HEK293 (cell line): ENCODE measurements around the gene ROCK1.

Experiments used
- CTCF ChIA-PET: fragments of 350-600 bp; formaldehyde crosslinking; extraction: SDS; loops from one replicate; lab custom pipeline; 2021; ENCODE audit warnings: antibody characterized with exemption; lab: Yijun Ruan, JAX
- POLR2A ChIA-PET: fragments of 300-600 bp; formaldehyde crosslinking; extraction: SDS; loops from one replicate; lab custom pipeline; 2020; ENCODE audit warnings: antibody characterized with exemption, inconsistent platforms; lab: Yijun Ruan, JAX
- H3K27ac ChIP-seq: fragments of 200-500 bp; sonication (Bioruptor generic); 2 replicates; pipeline ENCODE4 v1.5.1; 2014; ENCODE audit warnings: low read depth, low read length, control low read depth, inconsistent platforms; ENCODE audit errors: extremely low read depth
- H3K36me3 ChIP-seq, 2 experiments: fragments of 200-500 bp in 1 of 2; sonication (Bioruptor generic) in 1 of 2; 1 replicate in 1 of 2; 2 replicates in 1 of 2; pipeline ENCODE4 v1.5.1; 2014 to 2017; ENCODE audit warnings: inconsistent platforms in 2 of 2, low read length in 2 of 2; ENCODE audit not compliant: control insufficient read depth in 2 of 2, insufficient read depth in 1 of 2
- H3K4me1 ChIP-seq: fragments of 200-500 bp; sonication (Bioruptor generic); 2 replicates; pipeline ENCODE4 v1.5.1; 2014; ENCODE audit warnings: mild to moderate bottlenecking, low read length, inconsistent platforms; ENCODE audit not compliant: control insufficient read depth, insufficient read depth
- H3K4me3 ChIP-seq: 2 replicates; pipeline ENCODE4 v1.5.1; 2011; ENCODE audit warnings: low read depth, mild to moderate bottlenecking, control low read depth, low read length, moderate library complexity
- H3K9me3 ChIP-seq: fragments of 200-500 bp; sonication (Bioruptor generic); 2 replicates; pipeline ENCODE4 v1.5.1; 2014; ENCODE audit warnings: low read depth, low read length, inconsistent platforms; ENCODE audit not compliant: control insufficient read depth, insufficient read depth
- FEZF1 ChIP-seq: fragments of 450-650 bp; formaldehyde crosslinking; IDR thresholded peaks from 2 replicates; pipeline ENCODE4 v1.5.1; 2016; ENCODE audit warnings: missing biosample characterization, missing genetic modification characterization
- MZF1 ChIP-seq: fragments of 450-650 bp; formaldehyde crosslinking; IDR thresholded peaks from 2 replicates; pipeline ENCODE4 v1.5.1; 2017; ENCODE audit warnings: missing biosample characterization, missing genetic modification characterization, borderline replicate concordance
- REPIN1 ChIP-seq: fragments of 450-650 bp; formaldehyde crosslinking; IDR thresholded peaks from 2 replicates; pipeline ENCODE4 v1.5.1; 2017; ENCODE audit warnings: missing biosample characterization, missing genetic modification characterization, low read depth
- SCRT1 ChIP-seq: fragments of 450-650 bp; formaldehyde crosslinking; IDR thresholded peaks from 2 replicates; pipeline ENCODE4 v1.5.1; 2016; ENCODE audit warnings: missing biosample characterization, missing genetic modification characterization, borderline replicate concordance
- SCRT2 ChIP-seq: fragments of 450-650 bp; formaldehyde crosslinking; IDR thresholded peaks from 2 replicates; pipeline ENCODE4 v1.5.1; 2016; ENCODE audit warnings: missing biosample characterization, missing genetic modification characterization
- TCF7L2 ChIP-seq: IDR thresholded peaks from 2 replicates; pipeline ENCODE4 v1.6.1; 2011; ENCODE audit warnings: low read depth, mild to moderate bottlenecking, inconsistent platforms, low read length, moderate library complexity, borderline replicate concordance
- ZBTB17 ChIP-seq: fragments of 450-650 bp; formaldehyde crosslinking; IDR thresholded peaks from 2 replicates; pipeline ENCODE4 v1.5.1; 2016; ENCODE audit warnings: missing biosample characterization, missing genetic modification characterization
- ZBTB8A ChIP-seq: fragments of 450-650 bp; formaldehyde crosslinking; IDR thresholded peaks from 2 replicates; pipeline ENCODE4 v1.5.1; 2016; ENCODE audit warnings: missing biosample characterization, missing genetic modification characterization
- ZFP69B ChIP-seq: fragments of 450-650 bp; formaldehyde crosslinking; IDR thresholded peaks from 2 replicates; pipeline ENCODE4 v1.5.1; 2016; ENCODE audit warnings: missing biosample characterization, missing genetic modification characterization
- ZNF132 ChIP-seq: fragments of 450-650 bp; formaldehyde crosslinking; IDR thresholded peaks from 2 replicates; pipeline ENCODE4 v1.5.1; 2017; ENCODE audit warnings: missing biosample characterization, missing genetic modification characterization, borderline replicate concordance
- ZNF292 ChIP-seq: fragments of 450-650 bp; formaldehyde crosslinking; IDR thresholded peaks from 2 replicates; pipeline ENCODE4 v1.5.1; 2016; ENCODE audit warnings: low read depth, missing biosample characterization, missing genetic modification characterization, borderline replicate concordance
- ZNF600 ChIP-seq: fragments of 450-650 bp; formaldehyde crosslinking; IDR thresholded peaks from 2 replicates; pipeline ENCODE4 v1.5.1; 2016; ENCODE audit warnings: missing biosample characterization, missing genetic modification characterization
- ZNF610 ChIP-seq: fragments of 450-650 bp; formaldehyde crosslinking; IDR thresholded peaks from 2 replicates; pipeline ENCODE4 v1.5.1; 2016; ENCODE audit warnings: missing biosample characterization, missing genetic modification characterization, borderline replicate concordance
- ZNF670 ChIP-seq: fragments of 450-650 bp; formaldehyde crosslinking; IDR thresholded peaks from 2 replicates; pipeline ENCODE4 v1.5.1; 2016; ENCODE audit warnings: missing biosample characterization, missing genetic modification characterization, low read depth
- TF ChIP-seq, protein P1 (sequence below): fragments of 450-650 bp; formaldehyde crosslinking; IDR thresholded peaks from 2 replicates; pipeline ENCODE4 v1.5.1; 2016; ENCODE audit warnings: missing biosample characterization, missing genetic modification characterization
- TF ChIP-seq, protein P2 (sequence below): fragments of 450-650 bp; formaldehyde crosslinking; IDR thresholded peaks from 2 replicates; pipeline ENCODE4 v1.5.1; 2017; ENCODE audit warnings: missing biosample characterization, missing genetic modification characterization
- TF ChIP-seq, protein P3 (sequence below): fragments of 450-650 bp; formaldehyde crosslinking; IDR thresholded peaks from 2 replicates; pipeline ENCODE4 v1.5.1; 2016; ENCODE audit warnings: missing biosample characterization, missing genetic modification characterization

Gene ROCK1

DNA sequence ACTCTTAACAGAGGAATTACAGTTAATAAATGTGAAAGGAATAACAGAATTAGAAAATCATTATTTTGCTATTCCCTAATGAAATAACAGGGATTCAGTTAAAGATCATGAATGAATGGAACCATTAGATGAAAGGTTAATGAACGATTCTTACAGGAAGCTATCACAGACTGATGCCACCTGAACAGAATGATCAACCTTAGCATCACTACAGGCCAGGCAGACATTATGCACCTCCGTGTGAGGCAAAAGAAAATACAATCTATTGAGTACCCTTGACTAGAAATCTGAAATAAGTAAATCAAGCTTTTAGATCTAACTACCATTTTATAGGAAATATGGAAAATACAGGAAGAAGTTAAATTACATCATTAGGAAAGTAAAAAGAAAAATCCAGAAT lies 10.4 kb downstream of the ROCK1 start:
- H3K4me1 ChIP-seq: peaks cover 15% of the 10 kb centered on the region
- H3K27ac ChIP-seq: no peak overlapping the region
- no peaks in the 10 kb centered on the region for H3K9me3 ChIP-seq
- TF ChIP-seq REPIN1 (tag by site-specific recombination) (no peak), ZNF600 (tag by site-specific recombination) (no peak), MZF1 (no peak), ZBTB8A (tag by site-specific recombination) (no peak), ZNF132 (tag by site-specific recombination) (no peak), ZNF292 (tag by site-specific recombination) (no peak), ZFP69B (no peak), ZNF670 (tag by site-specific recombination) (no peak), ZNF610 (no peak), TCF7L2 (no peak), SCRT1 (tag by site-specific recombination) (no peak)
- TF ChIP-seq, protein P1, sequence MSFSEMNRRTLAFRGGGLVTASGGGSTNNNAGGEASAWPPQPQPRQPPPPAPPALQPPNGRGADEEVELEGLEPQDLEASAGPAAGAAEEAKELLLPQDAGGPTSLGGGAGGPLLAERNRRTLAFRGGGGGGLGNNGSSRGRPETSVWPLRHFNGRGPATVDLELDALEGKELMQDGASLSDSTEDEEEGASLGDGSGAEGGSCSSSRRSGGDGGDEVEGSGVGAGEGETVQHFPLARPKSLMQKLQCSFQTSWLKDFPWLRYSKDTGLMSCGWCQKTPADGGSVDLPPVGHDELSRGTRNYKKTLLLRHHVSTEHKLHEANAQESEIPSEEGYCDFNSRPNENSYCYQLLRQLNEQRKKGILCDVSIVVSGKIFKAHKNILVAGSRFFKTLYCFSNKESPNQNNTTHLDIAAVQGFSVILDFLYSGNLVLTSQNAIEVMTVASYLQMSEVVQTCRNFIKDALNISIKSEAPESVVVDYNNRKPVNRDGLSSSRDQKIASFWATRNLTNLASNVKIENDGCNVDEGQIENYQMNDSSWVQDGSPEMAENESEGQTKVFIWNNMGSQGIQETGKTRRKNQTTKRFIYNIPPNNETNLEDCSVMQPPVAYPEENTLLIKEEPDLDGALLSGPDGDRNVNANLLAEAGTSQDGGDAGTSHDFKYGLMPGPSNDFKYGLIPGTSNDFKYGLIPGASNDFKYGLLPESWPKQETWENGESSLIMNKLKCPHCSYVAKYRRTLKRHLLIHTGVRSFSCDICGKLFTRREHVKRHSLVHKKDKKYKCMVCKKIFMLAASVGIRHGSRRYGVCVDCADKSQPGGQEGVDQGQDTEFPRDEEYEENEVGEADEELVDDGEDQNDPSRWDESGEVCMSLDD (tag by site-specific recombination): no peak
- TF ChIP-seq, protein P2, sequence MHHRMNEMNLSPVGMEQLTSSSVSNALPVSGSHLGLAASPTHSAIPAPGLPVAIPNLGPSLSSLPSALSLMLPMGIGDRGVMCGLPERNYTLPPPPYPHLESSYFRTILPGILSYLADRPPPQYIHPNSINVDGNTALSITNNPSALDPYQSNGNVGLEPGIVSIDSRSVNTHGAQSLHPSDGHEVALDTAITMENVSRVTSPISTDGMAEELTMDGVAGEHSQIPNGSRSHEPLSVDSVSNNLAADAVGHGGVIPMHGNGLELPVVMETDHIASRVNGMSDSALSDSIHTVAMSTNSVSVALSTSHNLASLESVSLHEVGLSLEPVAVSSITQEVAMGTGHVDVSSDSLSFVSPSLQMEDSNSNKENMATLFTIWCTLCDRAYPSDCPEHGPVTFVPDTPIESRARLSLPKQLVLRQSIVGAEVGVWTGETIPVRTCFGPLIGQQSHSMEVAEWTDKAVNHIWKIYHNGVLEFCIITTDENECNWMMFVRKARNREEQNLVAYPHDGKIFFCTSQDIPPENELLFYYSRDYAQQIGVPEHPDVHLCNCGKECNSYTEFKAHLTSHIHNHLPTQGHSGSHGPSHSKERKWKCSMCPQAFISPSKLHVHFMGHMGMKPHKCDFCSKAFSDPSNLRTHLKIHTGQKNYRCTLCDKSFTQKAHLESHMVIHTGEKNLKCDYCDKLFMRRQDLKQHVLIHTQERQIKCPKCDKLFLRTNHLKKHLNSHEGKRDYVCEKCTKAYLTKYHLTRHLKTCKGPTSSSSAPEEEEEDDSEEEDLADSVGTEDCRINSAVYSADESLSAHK (tag by site-specific recombination): no peak
- no peaks in the 10 kb centered on the region for H3K36me3 ChIP-seq
- POLR2A ChIA-PET: interaction anchor here (0.5 kb wide), 1 partner anchor 64 kb away, joined by 3 read pairs; no protein-coding TSS in a partner anchor
- no peak overlapping the region for H3K4me3 ChIP-seq
- CTCF ChIA-PET: no interaction called here

DNA sequence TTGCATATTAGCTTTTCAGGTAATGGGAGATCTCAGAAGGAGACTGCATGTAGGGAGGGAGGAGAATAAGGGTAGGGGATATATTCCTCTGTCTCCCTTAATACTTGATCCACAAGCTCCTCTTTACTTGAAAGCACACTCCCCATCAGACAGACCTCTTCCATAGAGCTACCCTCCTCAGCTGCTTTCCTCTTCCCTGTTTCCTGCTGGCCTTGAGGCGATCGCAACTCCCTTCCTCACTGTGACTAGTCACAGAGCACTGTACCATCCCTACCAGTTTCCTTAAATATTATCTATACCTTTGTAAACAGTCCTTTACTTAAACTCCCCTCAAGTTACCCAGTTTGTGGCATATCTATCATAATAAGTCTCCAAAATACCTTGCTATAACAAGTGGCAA lies 10.9 kb downstream of the ROCK1 start:
- Histone ChIP-seq H3K4me3 (no peak overlapping the region), H3K4me1 (peaks cover 10% of the 10 kb centered on the region), H3K9me3 (no peaks in the 10 kb centered on the region), H3K27ac (no peak overlapping the region), H3K36me3 (no peaks in the 10 kb centered on the region)
- POLR2A ChIA-PET: interaction anchor here (0.5 to 1.0 kb wide), 2 partner anchors 11 to 65 kb away, joined by 3 to 7 read pairs; partner anchors contain the start of gene ROCK1
- CTCF ChIA-PET: no interaction called here
- TF ChIP-seq SCRT2: peak; percentile 32; the same call in 1 of the 2 replicates
- no peak for TF ChIP-seq ZBTB17 (tag by site-specific recombination)

DNA sequence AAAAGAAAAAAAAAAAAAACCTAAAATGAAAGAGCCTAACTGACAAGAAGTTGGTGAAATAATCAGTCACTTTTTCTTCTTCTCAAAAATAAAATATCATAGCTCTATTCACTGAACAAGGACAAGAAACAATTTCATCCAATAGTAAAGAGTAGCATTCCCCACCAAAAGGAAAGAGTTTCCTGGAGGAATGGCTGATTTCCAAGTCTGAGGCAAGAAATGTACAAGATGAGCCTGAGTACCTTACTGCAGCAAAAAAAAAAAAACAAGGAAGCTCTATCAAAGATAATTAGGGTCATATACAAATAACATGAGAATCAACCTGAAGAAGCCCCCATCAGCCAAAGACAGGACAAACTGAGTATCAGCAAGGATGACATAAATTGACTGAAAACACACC lies 11.5 kb downstream of the ROCK1 start:
- H3K36me3 ChIP-seq: no peaks in the 10 kb centered on the region
- peaks cover 9% of the 10 kb centered on the region for H3K4me1 ChIP-seq
- H3K9me3 ChIP-seq: no peaks in the 10 kb centered on the region
- POLR2A ChIA-PET: interaction anchor here (1.0 kb wide), 1 partner anchor 12 kb away, joined by 7 read pairs; the partner anchor contains the start of gene ROCK1
- no peak overlapping the region for H3K27ac ChIP-seq
- no peak overlapping the region for H3K4me3 ChIP-seq
- TF ChIP-seq FEZF1 (tag by site-specific recombination) (no peak), ZNF600 (tag by site-specific recombination) (no peak)
- TF ChIP-seq, protein P3, sequence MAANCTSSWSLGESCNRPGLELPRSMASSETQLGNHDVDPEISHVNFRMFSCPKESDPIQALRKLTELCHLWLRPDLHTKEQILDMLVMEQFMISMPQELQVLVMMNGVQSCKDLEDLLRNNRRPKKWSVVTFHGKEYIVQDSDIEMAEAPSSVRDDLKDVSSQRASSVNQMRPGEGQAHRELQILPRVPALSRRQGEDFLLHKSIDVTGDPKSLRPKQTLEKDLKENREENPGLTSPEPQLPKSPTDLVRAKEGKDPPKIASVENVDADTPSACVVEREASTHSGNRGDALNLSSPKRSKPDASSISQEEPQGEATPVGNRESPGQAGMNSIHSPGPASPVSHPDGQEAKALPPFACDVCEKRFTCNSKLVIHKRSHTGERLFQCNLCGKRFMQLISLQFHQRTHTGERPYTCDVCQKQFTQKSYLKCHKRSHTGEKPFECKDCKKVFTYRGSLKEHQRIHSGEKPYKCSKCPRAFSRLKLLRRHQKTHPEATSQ (tag by site-specific recombination): no peak
- CTCF ChIA-PET: no interaction called here
